ENCODE measurements around the gene SWAP70. TPM values are rescaled to one million over a fixed set of nuclear protein-coding genes. Genes with fewer than 3 reads are reported as not detected.

The SWAP70 gene
- total and polyA plus RNA-seq, 7 experiments from 2014 or later = 2.3 to 15.6 (median 4.5) TPM

- no peak overlapping the region for H3K4me3 ChIP-seq (ENCODE audit: low read length)
- DNase-seq (no peak), ATAC-seq (no peak)
- no peaks in the 10 kb centered on the region for H3K9me3 ChIP-seq (ENCODE audit: control insufficient read depth in 2 of 3, low read length in 3 of 3)
- intact Hi-C loops (cut with micrococcal nuclease) = no loop called here
- ChIA-PET POLR2A (no interaction called here), CTCF (no interaction called here)
- no peaks in the 10 kb centered on the region for H3K27me3 ChIP-seq (ENCODE audit: control insufficient read depth in 2 of 2, insufficient read depth in 2 of 2, low read length in 2 of 2)
- Mint-ChIP-seq H3K27ac (no peak overlapping the region), H3K27me3 (no peaks in the 10 kb centered on the region), H3K9me3 (no peaks in the 10 kb centered on the region), H3K36me3 (peaks cover 0 to 17% (median 0%) of the 10 kb centered on the region in 5 donors), H3K4me1 (peaks cover 0 to 9% (median 4%) of the 10 kb centered on the region in 7 donors), H3K4me3 (no peak overlapping the region)
- no peak overlapping the region for H3K27ac ChIP-seq (ENCODE audit: low read depth, low read length)
- H3K36me3 ChIP-seq (ENCODE audit: control insufficient read depth in 2 of 3, insufficient read depth in 3 of 3, low read length in 3 of 3) = no peaks in the 10 kb centered on the region
- H3K4me1 ChIP-seq (ENCODE audit: control insufficient read depth in 2 of 2, insufficient read depth in 2 of 2, low read length in 2 of 2) = no peaks in the 10 kb centered on the region
Observed at GRCh38 chr11:9765320-9766101, 101.6 kb downstream of the SWAP70 start.

GRCh38 chr11:9769621-9770020, 105.7 kb downstream of the SWAP70 start:
- no peaks in the 10 kb centered on the region for H3K9me3 Mint-ChIP-seq
- H3K9me3 ChIP-seq (ENCODE audit: control insufficient read depth in 2 of 3, low read length in 3 of 3) = no peaks in the 10 kb centered on the region
- ATAC-seq (no peak), DNase-seq (no peak)
- no peaks in the 10 kb centered on the region for H3K36me3 ChIP-seq (ENCODE audit: control insufficient read depth in 2 of 3, insufficient read depth in 3 of 3, low read length in 3 of 3)
- H3K4me1 ChIP-seq (ENCODE audit: control insufficient read depth in 2 of 2, insufficient read depth in 2 of 2, low read length in 2 of 2) = no peaks in the 10 kb centered on the region
- no peak overlapping the region for H3K27ac ChIP-seq (ENCODE audit: low read depth, low read length)
- POLR2A ChIA-PET = no interaction called here
- peaks cover 0 to 13% (median 0%) of the 10 kb centered on the region in 5 donors for H3K36me3 Mint-ChIP-seq
- peaks cover 0 to 5% (median 0%) of the 10 kb centered on the region in 7 donors for H3K4me1 Mint-ChIP-seq
- no peaks in the 10 kb centered on the region for H3K27me3 ChIP-seq (ENCODE audit: control insufficient read depth in 2 of 2, insufficient read depth in 2 of 2, low read length in 2 of 2)
- no peaks in the 10 kb centered on the region for H3K27me3 Mint-ChIP-seq
- intact Hi-C loops (cut with micrococcal nuclease) = no loop called here
- H3K4me3 Mint-ChIP-seq = no peak overlapping the region
- H3K4me3 ChIP-seq (ENCODE audit: low read length) = no peak overlapping the region
- CTCF ChIA-PET = no interaction called here
- H3K27ac Mint-ChIP-seq = peak overlapping the region in 1 of 9 donors; percentile 13

- ChIA-PET POLR2A (no interaction called here), CTCF (no interaction called here)
- Histone ChIP-seq H3K9me3 (ENCODE audit: control insufficient read depth in 2 of 3, low read length in 3 of 3) (no peaks in the 10 kb centered on the region), H3K4me1 (ENCODE audit: control insufficient read depth in 2 of 2, insufficient read depth in 2 of 2, low read length in 2 of 2) (no peaks in the 10 kb centered on the region), H3K27me3 (ENCODE audit: control insufficient read depth in 2 of 2, insufficient read depth in 2 of 2, low read length in 2 of 2) (no peaks in the 10 kb centered on the region), H3K4me3 (ENCODE audit: low read length) (no peak overlapping the region), H3K27ac (ENCODE audit: low read depth, low read length) (no peak overlapping the region), H3K36me3 (ENCODE audit: control insufficient read depth in 2 of 3, insufficient read depth in 3 of 3, low read length in 3 of 3) (no peaks in the 10 kb centered on the region)
- Mint-ChIP-seq H3K4me3 (no peak overlapping the region), H3K36me3 (peaks cover 0 to 11% (median 0%) of the 10 kb centered on the region in 5 donors), H3K27ac (no peak overlapping the region), H3K27me3 (no peaks in the 10 kb centered on the region), H3K4me1 (peaks cover 0 to 6% (median 0%) of the 10 kb centered on the region in 7 donors), H3K9me3 (no peaks in the 10 kb centered on the region)
- no peak for DNase-seq
- no peak for ATAC-seq
- intact Hi-C loops (cut with micrococcal nuclease) = no loop called here
Observed at GRCh38 chr11:9771071-9771511, 107.2 kb downstream of the SWAP70 start.

- intact Hi-C loops (cut with micrococcal nuclease) = no loop called here
Observed at GRCh38 chr11:9772218-9772617, 108.3 kb downstream of the SWAP70 start.

GRCh38 chr11:9773524-9773923, 109.6 kb downstream of the SWAP70 start:
- no peaks in the 10 kb centered on the region for H3K4me1 ChIP-seq (ENCODE audit: control insufficient read depth in 2 of 2, insufficient read depth in 2 of 2, low read length in 2 of 2)
- no peaks in the 10 kb centered on the region for H3K9me3 Mint-ChIP-seq
- H3K27ac ChIP-seq (ENCODE audit: low read depth, low read length) = no peak overlapping the region
- H3K9me3 ChIP-seq (ENCODE audit: control insufficient read depth in 2 of 3, low read length in 3 of 3) = no peaks in the 10 kb centered on the region
- no peak for DNase-seq
- H3K27me3 Mint-ChIP-seq = no peaks in the 10 kb centered on the region
- POLR2A ChIA-PET = no interaction called here
- no peaks in the 10 kb centered on the region for H3K27me3 ChIP-seq (ENCODE audit: control insufficient read depth in 2 of 2, insufficient read depth in 2 of 2, low read length in 2 of 2)
- no peak overlapping the region for H3K4me3 Mint-ChIP-seq
- CTCF ChIA-PET = no interaction called here
- H3K4me1 Mint-ChIP-seq = peaks cover 0 to 2% (median 0%) of the 10 kb centered on the region in 7 donors
- H3K4me3 ChIP-seq (ENCODE audit: low read length) = no peak overlapping the region
- peaks cover 0 to 12% (median 0%) of the 10 kb centered on the region in 5 donors for H3K36me3 Mint-ChIP-seq
- no peak for ATAC-seq
- no peaks in the 10 kb centered on the region for H3K36me3 ChIP-seq (ENCODE audit: control insufficient read depth in 2 of 3, insufficient read depth in 3 of 3, low read length in 3 of 3)
- intact Hi-C loops (cut with micrococcal nuclease) = no loop called here
- no peak overlapping the region for H3K27ac Mint-ChIP-seq

More at GRCh38 chr11:9772218-9772617, 108.3 kb downstream of the SWAP70 start:
- H3K36me3 Mint-ChIP-seq = peaks cover 0 to 9% (median 0%) of the 10 kb centered on the region in 5 donors
- CTCF ChIA-PET = no interaction called here
- no peak for ATAC-seq
- peaks cover 0 to 3% (median 0%) of the 10 kb centered on the region in 7 donors for H3K4me1 Mint-ChIP-seq
- Histone ChIP-seq H3K4me3 (ENCODE audit: low read length) (no peak overlapping the region), H3K4me1 (ENCODE audit: control insufficient read depth in 2 of 2, insufficient read depth in 2 of 2, low read length in 2 of 2) (no peaks in the 10 kb centered on the region), H3K36me3 (ENCODE audit: control insufficient read depth in 2 of 3, insufficient read depth in 3 of 3, low read length in 3 of 3) (no peaks in the 10 kb centered on the region), H3K27me3 (ENCODE audit: control insufficient read depth in 2 of 2, insufficient read depth in 2 of 2, low read length in 2 of 2) (no peaks in the 10 kb centered on the region), H3K27ac (ENCODE audit: low read depth, low read length) (no peak overlapping the region), H3K9me3 (ENCODE audit: control insufficient read depth in 2 of 3, low read length in 3 of 3) (no peaks in the 10 kb centered on the region)
- DNase-seq = no peak
- POLR2A ChIA-PET = no interaction called here
- no peaks in the 10 kb centered on the region for H3K27me3 Mint-ChIP-seq
- H3K9me3 Mint-ChIP-seq = no peaks in the 10 kb centered on the region
- no peak overlapping the region for H3K27ac Mint-ChIP-seq
- no peak overlapping the region for H3K4me3 Mint-ChIP-seq

GRCh38 chr11:9774109-9774508, 110.2 kb downstream of the SWAP70 start:
- Histone ChIP-seq H3K9me3 (ENCODE audit: control insufficient read depth in 2 of 3, low read length in 3 of 3) (no peaks in the 10 kb centered on the region), H3K36me3 (ENCODE audit: control insufficient read depth in 2 of 3, insufficient read depth in 3 of 3, low read length in 3 of 3) (no peaks in the 10 kb centered on the region), H3K4me3 (ENCODE audit: low read length) (no peak overlapping the region), H3K27me3 (ENCODE audit: control insufficient read depth in 2 of 2, insufficient read depth in 2 of 2, low read length in 2 of 2) (no peaks in the 10 kb centered on the region), H3K27ac (ENCODE audit: low read depth, low read length) (no peak overlapping the region), H3K4me1 (ENCODE audit: control insufficient read depth in 2 of 2, insufficient read depth in 2 of 2, low read length in 2 of 2) (no peaks in the 10 kb centered on the region)
- intact Hi-C loops (cut with micrococcal nuclease) = no loop called here
- no peak overlapping the region for H3K4me3 Mint-ChIP-seq
- ChIA-PET POLR2A (no interaction called here), CTCF (no interaction called here)
- ATAC-seq (no peak), DNase-seq (no peak)
- no peaks in the 10 kb centered on the region for H3K27me3 Mint-ChIP-seq
- H3K27ac Mint-ChIP-seq = no peak overlapping the region
- H3K4me1 Mint-ChIP-seq = peaks cover 0 to 2% (median 0%) of the 10 kb centered on the region in 7 donors
- peaks cover 0 to 12% (median 0%) of the 10 kb centered on the region in 5 donors for H3K36me3 Mint-ChIP-seq
- H3K9me3 Mint-ChIP-seq = no peaks in the 10 kb centered on the region
